Activated CD8-positive, alpha-beta memory T cell treated with anti-CD3 and anti-CD28 coated beads, Interleukin-2, amount 50 U/mL, for 24 hours (primary cell): ENCODE measurements around the gene MED8.

Experiments used
- DNase-seq: peaks from one replicate; pipeline ENCODE4 v3.0.0-alpha.2; 2020; ENCODE audit errors: extremely low read depth

The MED8 gene

DNA sequence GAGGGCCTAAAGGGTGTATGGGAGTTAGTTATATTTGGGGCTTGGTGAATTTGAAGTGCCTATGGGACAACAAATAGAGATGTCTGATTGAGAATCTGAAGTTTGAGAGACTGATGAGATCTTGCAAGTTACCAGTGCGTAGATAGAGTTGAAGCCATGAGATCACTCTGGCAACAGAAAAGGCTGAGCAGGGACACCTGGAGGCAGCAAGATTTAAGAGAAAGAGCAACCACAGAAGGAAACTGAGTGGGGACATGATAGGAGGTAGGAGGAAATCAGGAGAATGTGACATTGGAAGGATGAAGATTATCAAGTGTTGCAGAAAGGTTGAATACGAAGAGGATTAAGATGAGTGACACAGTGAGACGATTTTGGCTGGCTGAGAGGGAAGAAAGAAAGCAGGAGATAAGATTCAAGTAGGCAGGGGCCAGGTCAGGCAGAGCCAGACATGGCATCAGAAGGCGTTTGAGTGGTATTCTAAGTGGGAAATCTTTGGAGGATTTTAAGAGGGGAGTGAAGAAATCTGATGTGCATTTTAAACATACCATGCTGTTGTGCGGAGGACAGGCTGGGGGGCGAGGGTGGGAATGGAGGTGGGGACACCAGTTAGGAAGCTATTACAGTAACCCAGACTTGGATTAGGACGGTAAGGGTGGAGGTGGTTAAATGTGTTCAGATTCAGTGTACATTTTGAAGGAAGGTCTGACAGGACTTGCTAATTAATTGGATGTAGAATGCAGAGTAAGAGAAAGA, 55.0 kb downstream of the MED8 start:
- no peak for DNase-seq
